C4-2B (cell line): ENCODE results near the gene SOX11.

Experiments used
- H3K27ac ChIP-seq: fragments of 450-650 bp; 2 replicates; pipeline ENCODE4 v1.5.1; 2017
- ZFX ChIP-seq: fragments of 450-650 bp; IDR thresholded peaks from 2 replicates; pipeline ENCODE4 v1.6.1; 2017
- TF ChIP-seq, protein P1 (sequence below): fragments of 450-650 bp; conservative IDR thresholded peaks from 2 replicates; pipeline ENCODE4 v1.5.1; 2017; ENCODE audit warnings: mild to moderate bottlenecking

The SOX11 gene

DNA sequence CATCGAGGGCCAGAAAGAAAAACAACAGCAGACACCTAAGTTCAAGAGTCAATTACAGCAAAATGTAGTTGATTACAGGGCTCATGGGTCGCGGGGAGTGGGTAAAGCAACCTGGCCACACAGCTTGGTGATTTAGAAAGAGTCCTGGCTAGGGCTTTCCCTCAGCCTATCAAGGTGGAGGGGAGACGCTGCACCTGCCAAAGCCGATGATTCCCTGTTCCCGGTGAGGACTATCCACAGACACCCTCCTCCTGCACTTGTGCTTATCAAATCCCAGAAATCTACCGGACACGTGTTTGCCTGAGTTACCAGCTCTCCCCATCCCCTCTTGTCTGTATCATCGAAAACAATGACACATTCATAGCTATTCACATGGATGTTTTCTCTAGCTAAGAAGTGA is 7.0 kb upstream of the SOX11 start:
- no peak overlapping the region for H3K27ac ChIP-seq
- TF ChIP-seq, protein P1, sequence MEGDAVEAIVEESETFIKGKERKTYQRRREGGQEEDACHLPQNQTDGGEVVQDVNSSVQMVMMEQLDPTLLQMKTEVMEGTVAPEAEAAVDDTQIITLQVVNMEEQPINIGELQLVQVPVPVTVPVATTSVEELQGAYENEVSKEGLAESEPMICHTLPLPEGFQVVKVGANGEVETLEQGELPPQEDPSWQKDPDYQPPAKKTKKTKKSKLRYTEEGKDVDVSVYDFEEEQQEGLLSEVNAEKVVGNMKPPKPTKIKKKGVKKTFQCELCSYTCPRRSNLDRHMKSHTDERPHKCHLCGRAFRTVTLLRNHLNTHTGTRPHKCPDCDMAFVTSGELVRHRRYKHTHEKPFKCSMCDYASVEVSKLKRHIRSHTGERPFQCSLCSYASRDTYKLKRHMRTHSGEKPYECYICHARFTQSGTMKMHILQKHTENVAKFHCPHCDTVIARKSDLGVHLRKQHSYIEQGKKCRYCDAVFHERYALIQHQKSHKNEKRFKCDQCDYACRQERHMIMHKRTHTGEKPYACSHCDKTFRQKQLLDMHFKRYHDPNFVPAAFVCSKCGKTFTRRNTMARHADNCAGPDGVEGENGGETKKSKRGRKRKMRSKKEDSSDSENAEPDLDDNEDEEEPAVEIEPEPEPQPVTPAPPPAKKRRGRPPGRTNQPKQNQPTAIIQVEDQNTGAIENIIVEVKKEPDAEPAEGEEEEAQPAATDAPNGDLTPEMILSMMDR = no peak
- TF ChIP-seq ZFX = no peak

DNA sequence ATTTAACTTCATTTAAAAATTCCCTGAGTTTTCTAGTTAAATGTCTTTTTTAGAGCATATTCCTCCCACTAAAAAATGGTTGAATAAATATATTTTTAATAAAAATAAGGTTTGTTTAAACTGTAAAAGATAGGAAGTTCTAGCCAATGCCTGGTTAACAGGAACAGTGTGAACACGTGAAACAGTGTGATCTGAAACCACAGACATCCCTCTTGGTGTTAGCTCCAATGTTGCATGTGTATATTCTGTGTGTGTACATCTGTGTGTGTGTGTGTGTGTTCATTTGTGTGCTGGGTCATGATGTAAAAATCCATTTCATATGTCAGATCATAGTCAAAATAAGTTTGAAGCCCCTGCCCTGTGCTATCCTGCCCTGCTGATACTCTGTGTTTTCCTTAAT is 6.1 kb upstream of the SOX11 start:
- no peak overlapping the region for H3K27ac ChIP-seq
- TF ChIP-seq ZFX = no peak
- TF ChIP-seq, protein P1 = no peak

DNA sequence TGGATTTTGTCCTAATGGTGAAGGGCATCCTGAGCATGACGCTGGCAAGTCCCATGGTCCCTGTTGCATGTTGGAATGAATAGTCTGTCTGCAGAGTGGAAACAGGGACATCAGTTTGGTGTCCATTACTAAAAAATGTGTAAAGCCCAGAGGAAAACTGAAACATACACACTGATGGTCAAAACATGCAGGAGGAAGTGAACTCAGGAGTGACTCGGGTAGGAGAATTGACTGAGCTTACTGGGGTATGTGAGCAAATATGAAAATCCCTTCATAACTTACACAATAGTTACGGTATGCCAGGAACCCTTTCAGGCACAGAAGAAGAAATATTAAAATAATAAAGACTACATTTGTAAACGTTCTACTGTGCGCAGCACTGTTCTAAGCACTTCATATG is 5.6 kb upstream of the SOX11 start:
- TF ChIP-seq, protein P1 = no peak
- no peak for TF ChIP-seq ZFX
- H3K27ac ChIP-seq = no peak overlapping the region

DNA sequence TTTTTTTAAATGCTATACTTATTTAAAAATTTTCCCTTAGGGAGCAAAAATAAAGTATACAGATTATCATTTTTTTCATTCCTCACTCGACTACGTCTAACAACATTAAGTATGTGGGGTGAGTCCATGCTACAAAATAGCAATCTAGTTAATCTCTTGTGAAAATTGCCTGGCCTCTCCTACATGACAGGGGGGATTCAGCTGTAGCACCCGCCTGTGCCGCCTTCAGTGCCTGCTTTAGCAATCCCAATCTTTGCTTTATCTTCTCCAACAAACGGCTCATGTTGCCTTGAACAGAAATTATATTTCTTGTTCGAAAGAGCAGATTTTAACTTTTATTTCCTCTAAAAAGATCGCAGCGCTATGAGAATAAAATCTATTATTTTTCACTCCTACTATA is 2.4 kb upstream of the SOX11 start:
- TF ChIP-seq ZFX = no peak
- TF ChIP-seq, protein P1 = no peak
- no peak overlapping the region for H3K27ac ChIP-seq

DNA sequence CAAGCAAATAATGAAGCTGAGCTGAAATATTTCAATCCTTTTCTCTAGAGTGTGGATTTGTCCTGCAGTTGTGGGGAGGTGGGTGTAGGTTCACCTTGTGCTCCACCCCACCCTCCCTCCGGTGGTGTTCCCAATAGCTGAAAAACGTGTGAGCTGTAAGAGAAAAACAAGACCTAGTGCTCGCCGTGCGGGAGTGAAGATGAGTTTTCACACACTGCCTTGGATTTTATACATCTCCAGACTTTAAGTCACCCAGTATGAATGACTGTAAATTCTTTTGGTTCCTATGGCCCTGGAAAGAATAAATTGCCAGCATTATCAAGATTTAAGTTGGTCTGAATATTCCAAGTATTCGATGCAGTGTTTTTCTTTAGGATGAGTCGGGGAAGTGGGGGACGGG is 1.9 kb upstream of the SOX11 start:
- TF ChIP-seq, protein P1 = no peak
- no peak for TF ChIP-seq ZFX
- H3K27ac ChIP-seq = no peak overlapping the region

DNA sequence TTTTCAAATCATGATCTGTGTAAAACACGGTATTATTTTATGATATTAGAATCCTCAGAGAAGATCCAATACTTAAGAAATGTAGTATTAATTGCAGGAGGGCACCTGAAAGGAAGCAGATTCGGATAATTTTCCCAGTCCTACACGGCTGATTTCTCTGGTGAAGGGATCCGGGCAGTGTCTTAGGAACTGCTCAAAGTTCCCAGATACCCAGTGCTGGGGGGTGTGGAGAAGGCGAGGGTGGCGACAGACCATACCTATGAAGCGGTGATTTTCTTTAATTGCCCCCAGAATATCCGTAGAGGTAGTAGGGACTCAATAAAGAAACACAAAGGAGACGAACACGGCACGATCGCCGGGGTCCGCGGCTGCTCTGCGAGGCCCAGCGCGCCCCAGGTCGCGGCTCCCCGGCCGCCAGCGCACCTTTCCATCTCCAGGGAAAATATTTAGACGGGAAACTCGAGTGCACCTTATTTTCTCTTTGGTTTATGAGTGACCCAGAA is 1.4 kb upstream of the SOX11 start:
- no peak overlapping the region; the same call in 1 of the 2 replicates for H3K27ac ChIP-seq
- TF ChIP-seq ZFX = no peak
- TF ChIP-seq, protein P1 = no peak

DNA sequence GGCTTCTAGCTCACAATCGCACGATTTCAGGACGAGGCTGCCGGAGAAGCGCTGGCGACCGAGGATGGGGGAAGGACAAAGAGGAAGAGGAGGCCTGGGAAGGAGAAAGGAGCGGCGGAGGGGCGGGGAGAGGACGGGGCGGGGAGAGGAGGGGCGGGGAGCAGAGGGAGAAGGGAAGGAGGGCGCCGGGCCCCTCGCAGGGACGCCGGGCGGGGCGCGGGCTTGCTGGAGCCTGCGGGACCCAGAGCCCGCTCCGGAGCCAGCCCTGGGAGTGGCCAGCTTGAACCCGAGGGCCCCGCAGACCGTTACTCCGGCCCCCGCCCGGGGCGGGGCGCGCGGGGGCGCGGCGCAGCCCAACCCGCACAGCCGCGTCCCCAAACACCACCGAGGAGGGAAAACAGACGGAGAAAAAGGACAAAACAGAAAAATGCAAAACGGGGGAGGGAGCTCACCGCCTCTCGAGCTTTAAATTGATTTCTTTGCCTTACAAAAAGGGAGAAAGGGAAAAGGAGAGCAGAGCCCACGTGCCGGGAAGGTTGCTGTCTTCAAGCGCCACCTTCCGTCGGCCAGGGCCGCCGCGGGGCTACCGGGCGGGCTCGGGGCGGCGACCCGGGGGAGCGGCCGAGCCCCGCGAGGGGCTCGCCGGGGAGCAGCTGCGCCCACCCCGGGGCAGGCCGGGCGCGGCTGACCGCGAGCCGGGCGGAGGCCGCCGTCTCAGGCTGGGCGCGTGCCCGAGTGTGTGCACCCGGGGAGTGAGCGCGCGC is 781 bp upstream of the SOX11 start:
- H3K27ac ChIP-seq = peak overlapping the region; percentile 53
- TF ChIP-seq, protein P1 = peak; percentile 77
- TF ChIP-seq ZFX = no peak
